Left forelimb (tissue), 1 donor: ENCODE data around the gene TNRC6A.
"Not testable (repeated sequence)": the region's sequence is repeated elsewhere in the genome, so short reads cannot be mapped to it uniquely, and the experiment has no call there.

Source experiments
- DNase-seq: peaks from one replicate; pipeline ENCODE4 v3.0.0-alpha.2; 2018; ENCODE audit warnings: low spot score

TNRC6A gene

DNA sequence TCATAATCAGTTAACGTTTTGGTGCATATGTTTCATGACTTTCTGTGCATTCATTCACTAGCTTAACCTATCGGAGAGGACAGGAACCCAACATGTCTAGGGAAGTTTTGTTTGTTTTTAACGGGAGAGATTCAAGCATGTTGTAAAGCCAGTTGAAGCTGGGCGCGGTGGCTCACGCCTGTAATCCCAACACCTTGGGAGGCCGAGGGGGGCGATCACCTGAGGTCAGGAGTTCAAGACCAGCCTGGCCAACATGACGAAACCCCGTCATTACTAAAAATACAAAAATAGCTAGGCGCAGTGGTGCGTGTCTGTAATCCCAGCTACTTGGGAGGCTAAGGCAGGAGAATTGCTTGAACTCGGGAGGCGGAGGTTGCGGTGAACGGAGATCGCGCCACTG is 1.4 kb upstream of the TNRC6A start:
- no peak for DNase-seq

DNA sequence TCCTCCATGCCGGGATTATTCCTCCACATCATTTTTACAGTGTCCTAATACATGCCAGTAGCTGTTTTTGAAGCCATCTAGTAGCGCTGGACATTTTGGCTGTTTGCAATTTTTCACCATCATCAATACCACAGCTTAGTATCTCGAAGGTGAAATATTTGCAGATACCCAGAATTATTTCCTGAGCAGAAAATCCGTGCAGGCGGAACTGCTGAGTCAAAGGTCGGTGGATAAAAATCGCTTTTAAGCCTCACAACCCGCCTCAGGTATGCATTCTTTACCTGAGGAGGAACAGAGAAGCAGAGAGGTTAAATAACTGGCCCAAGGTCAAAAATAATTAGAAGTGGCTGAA is 584 bp upstream of the TNRC6A start:
- DNase-seq = no peak

DNA sequence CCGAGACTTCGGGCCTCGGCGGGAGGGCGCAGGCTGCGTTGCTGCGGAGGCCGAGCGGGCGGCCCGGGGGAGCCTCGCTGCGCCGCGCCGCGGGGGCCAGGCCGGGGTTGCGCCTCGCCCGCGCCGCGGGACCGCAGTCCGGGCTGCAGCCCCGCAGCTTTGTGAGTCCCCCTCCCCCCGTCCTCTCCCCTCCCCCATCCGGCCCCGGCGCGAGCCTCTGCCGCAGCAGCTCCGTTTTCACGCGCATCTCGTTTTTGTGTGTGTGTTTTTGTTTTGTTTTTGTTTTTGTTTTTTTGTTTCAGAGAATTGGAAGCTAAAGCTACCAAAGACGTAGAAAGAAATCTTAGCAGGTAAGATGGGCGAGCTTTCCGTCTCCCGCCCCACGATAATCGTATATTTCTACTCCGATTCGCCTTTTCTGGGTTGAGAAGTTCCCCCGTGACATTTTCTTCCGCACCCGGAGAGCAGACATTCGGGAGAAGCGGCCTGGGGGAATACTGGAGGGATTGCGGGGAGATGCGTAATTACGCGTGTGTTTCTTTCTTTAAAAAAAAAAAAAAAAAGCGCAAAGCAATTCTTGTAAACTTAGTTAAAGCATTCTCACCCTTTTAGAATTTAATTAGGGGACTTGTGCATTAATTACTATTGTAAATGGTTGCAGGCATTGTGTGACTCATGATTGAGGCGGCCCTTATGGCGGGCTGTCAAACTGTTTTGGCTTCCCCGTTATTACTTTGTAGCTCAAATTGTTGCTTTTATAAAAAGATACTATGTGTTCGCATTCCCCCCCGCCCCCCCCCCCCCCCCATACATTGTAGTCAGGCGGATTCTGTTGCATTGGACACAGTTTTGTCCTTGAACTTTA is 732 bp downstream of the TNRC6A start:
- DNase-seq = no peak

DNA sequence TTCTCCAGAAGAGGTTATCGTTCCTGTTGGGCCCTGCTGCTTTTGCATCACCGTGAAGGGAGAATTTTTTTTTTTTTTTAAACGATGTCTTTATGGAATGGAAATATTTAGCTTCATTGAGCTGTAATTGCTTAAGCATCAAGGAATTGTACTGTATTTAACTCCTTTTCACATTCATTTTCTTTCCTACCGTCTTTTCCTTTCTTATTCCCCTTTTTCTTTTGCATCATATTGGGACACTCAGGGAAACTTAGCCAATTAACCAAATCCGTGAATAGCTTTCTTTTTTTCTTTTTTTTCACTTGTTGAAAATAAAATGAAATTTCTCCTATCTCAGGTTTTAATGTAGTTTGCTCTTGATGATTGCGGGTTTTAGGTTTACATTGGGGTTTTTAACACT is 1.5 kb downstream of the TNRC6A start:
- no peak for DNase-seq

DNA sequence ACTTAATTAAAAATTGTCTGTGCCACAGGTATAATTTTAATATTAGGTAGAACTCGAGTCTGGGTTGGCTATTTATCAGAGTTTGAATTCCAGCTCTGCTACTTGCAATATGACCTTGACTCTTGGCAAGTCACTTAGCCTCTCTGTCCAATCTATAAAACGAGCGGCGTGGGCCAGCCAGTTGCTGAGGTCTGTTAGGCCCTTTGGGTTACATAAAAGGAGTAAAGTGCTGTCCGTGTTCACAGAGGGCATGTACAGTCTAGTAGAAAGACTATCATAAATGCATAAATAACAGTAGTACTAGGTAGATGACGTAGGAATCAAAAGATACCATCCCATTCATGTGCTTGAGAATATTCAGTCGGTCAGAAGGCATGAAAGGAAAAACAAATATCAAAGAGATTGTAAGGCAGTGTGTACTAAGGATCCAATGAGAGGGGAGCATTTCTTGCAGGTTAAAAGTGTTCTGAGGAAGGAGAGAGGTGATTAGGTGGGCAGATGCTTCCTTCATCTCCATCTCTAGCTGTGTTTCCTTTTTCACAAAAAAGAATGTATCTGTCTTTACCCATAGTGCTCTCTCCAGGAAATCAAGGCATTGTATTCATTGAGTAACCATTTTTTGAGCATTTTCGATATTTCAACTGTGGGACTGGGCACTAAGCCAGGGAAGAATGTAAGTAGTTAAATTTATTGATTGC is 2.4 kb downstream of the TNRC6A start:
- no peak for DNase-seq

DNA sequence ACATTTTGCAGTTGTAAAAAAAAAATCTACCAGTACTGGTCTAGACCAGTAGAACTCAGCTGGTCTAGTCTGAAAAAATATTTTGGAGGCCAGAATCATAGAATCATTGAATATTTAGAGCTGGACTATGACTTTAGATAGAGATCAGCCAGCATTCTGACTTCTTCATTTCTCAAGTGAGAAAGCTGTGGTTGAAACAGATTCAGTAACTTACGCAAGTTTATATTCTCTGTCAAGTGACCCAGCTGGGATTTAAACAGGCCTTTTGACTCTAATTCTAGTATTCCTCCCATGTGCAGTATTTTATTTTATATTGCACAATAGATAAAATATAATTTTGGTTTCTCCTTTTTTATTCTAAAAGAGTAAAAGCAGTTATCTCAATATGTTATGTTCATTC is 4.9 kb downstream of the TNRC6A start:
- no peak for DNase-seq

DNA sequence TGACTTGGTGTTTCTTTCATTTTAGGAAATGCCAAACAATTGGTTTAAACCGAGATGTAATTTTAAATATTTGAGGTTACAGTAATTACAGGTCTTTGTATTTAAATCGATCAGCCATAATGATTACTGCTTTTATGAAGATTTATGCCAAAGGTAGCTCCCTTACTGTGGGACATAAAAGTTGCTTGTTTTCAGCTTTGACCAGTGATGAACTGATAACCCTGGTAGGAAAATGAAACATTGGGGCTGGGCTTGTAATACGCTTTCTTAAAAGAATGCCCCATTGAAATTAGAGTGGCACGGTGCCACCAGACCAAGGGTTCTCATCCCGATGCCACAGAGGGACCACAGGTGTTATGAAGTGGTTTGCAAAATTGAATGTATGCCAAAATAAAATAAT is 7.3 kb downstream of the TNRC6A start:
- no peak for DNase-seq

DNA sequence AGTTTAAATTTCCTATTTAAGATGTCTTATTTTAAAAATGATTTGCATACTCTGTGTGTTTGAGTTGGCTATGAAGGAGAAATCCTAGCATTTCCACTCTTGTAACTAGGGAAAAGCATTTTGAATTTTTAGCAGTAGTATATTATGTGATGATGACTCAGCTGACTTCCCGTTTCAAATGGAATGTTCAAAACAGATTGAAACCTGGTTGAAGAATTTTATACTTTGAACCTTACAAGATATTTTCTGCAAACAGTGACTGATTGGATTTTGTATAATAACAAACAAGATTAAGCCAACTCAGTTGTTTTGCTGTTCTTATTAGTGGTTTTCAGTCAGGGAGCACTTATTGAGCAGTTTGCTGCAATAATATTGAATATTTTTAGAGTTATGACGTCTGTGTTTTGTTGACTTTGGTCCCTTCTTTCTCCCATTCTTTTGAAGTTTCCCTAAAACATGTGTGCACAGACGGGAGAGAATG is 8.0 kb downstream of the TNRC6A start:
- DNase-seq = no peak

DNA sequence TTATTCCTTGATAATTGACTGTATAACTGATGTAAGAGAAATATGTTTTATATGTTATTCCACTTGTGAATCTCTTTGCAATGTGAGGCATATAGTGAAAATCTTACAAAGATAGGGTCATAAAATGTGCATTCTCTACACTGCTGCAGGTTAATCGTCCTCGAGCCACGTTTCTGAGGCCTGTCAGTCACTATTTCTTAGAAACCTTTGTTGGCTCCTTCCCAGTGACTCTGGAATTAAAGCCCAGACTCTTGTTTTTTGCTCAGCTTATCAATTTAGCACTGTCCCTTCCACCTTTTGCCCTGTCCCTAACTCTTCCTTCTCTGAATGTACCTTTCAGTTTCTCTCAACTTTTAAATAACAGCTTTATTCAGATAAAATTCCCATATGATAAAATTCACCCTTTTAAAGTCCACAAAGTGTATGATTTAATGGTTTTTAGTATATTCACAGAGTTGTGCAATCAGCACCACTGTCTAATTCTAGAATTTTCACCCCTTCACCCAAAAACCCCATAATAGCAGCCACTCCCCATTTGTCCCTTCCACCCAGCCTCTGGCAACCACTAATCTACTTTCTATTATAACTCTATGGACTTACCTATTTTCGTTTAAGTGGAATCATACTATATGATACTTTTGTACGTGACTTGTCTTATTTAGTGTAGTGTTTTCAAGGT is 8.6 kb downstream of the TNRC6A start:
- no peak for DNase-seq

DNA sequence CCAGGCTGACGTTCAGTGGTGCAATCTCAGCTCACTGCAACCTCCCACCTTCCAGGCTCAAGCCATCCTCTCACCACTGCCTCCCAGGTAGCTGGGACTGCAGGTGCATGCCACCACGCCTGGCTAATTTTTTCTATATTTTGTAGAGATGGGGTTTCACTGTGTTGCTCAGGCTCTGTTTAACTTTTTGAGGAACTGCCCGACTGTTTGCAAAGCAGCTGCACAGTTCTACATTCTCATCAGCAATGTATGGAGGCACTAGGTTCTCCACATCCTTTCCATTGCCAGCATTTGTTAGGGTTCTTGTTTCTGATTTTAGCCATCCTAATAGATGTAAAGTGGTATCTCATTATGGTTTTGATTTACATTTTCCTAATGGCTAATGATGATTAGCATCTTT is 9.4 kb downstream of the TNRC6A start:
- no peak for DNase-seq

DNA sequence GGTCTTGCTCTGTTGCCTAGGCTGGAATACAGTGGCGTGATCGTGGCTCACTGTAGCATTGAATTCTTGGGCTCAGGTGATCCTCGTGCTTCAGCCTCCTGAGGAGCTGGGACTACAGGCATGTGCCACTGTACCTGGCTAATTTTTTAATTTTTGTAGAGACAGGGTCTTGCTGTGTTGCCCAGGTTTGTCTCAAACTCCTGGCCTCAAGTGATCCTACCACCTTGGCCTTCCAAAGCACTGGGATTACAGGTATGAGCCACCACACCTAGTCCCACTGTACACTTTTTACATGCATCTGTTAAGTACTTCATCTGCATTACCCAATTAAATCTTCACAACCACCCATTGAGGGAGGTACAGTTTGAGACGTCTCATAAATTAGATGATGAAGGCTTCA is 12.4 kb downstream of the TNRC6A start:
- no peak for DNase-seq

DNA sequence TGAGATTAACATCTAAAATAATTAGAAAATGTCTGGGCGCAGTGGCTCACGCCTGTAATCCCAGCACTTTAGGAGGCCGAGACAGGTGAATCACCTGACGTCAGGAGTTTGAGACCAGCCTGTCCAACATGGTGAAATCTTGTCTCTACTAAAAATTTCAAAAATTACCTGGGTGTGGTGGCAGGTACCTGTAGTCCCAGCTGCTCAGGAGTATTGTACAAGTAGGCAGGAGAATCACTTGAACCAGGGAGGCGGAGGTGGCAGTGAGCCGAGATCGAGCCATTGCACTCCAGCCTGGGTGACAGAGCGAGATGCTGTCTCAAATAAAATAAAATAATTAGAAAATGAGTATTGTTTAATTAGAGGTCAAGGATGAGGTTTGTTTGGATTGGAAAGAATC is 13.2 kb downstream of the TNRC6A start:
- not testable (repeated sequence) for DNase-seq

DNA sequence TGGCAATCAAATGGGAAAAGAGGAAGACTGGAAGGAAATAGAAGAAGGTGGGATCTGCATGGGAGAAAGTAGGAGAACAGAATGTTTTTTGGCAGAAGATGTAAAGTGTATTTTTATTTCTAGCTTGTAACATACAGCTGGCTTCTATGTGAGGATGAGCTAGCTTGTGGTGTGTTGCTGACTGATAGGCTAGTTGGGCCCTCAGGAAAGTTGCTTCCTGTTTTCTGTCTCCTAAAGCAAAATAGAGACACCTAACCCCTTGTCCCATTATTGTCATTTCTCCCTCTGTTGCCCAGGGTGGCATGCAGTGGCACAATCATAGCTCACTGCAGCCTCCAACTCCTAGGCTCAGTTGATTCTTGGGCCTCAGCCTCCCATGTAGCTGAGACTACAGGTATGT is 15.9 kb downstream of the TNRC6A start:
- no peak for DNase-seq

DNA sequence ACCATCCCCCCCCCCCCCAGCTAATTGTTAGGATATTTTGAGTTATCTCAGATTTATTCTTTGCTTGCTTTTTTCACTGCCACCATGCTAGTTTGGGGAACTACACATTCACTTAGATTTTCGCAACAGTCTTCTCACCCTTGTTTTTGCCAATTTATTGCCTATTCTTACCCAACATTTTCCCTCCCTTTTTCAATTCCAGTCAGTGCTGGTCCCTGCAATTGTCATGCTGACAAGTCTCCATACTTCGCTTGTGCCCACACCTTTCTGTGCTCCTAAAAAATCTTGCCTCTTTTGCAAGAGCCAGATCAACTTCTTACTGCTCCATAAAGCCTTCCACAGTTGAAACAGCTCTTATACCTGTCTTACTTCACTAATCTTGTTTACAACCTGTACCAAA is 16.3 kb downstream of the TNRC6A start:
- DNase-seq = no peak

DNA sequence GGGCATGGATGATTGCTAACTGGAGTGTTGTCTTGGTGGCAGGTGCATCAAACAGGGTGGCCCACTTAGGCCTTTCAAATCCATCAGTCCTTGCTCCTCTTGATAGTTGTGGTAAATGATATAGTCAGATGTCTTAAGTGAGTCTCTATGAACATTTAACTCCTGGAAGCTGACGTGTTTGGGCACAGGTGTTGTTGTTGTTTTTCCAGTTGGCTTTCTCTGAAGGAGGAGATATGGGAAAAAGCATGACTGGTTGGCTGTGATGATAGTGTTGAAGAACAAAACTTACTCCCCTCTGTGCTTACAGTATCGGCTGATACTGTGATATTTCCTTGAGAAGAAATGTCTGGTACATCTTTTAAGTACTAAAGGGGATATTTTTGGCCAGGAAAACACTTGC is 18.0 kb downstream of the TNRC6A start:
- no peak for DNase-seq

DNA sequence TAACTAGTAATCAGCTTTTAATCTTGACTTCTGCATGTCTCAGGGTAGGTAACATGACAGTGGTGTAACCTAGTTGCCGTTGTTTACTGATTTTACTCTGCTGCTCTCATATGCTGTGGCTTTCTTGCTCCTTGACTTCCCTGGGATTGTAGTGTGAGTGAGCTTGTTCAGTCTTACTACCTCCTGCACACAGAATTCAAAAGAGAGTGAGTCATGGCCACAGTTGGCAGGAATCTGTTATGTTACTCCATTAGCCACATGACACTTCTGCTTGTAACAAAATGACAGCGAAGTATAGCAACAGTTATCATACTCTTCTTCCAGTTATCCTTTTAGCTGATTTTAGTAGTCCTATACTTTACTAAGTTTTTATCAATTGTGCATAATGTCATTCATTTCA is 18.8 kb downstream of the TNRC6A start:
- DNase-seq = no peak

DNA sequence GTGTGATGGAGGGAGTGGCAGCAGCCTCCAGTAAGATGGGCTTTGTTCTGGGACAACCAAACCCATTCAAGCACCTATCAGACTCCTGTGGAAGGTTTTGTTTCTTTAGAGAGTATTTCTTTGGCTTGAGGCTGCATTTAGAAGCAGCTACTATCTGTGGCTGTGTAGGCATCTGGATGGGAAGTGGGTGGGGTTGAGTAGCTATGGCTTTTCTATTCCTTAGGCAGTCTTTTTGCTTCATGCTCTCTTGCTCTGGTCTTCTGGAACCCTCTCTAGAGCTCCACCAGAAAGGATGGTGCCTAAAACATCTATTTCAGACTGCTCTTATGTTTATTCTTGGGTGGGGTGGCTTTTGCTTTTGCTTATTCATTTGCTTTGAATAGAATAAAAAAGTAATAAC is 19.9 kb downstream of the TNRC6A start:
- DNase-seq = no peak

DNA sequence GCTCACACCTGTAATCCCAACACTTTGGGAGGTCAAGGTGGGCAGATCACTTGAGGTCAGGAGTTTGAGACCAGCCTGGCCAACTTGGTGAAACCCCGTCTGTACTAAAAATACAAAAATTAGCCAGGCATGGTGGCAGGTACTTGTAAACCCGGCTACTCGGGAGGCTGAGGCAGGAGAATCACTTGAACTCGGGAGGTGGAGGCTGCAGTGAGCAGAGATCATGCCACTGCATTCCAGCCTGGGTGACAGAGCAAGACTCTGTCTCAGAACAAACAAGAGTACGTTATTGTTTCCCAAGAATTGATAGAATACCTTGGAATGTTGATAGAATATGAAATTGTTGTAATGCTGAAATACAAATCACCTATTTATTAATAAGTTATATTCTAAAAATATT is 20.4 kb downstream of the TNRC6A start:
- not testable (repeated sequence) for DNase-seq

DNA sequence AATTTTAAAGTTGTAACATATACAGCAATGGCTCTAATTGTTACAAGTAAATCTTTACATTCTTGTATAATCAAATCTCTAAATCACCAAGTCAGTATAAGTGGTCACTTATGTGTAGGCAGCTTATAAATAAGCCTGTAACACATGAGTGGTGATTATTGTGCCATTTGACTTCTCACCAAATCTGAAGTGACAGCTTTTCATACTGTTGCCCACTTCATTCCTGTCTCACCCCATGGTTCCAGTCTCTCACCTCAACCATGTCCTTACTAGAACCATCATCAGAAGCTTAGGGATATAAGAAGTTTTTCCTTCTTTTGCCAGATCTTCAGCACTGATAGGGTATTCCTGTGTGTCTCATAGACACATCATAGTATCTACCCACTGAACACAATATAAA is 23.5 kb downstream of the TNRC6A start:
- DNase-seq = no peak

DNA sequence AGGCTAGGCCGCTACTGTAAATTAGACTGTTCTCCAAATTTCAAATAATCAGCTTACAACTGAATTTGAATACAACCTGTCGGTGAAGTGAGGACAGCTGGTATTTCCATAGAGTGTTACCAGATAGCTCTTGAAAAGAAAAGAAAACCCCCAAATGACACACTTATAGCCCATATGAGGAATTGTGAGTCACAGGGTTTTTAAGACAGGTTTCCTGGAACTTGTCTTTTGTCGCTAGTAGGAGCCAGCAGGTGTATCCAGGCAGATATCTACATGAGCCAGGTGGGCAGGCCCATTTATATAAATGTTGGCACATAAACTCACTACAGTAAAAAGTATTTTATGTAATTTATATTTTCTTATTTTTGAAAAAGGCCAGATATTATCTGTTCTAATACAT is 24.0 kb downstream of the TNRC6A start:
- no peak for DNase-seq

DNA sequence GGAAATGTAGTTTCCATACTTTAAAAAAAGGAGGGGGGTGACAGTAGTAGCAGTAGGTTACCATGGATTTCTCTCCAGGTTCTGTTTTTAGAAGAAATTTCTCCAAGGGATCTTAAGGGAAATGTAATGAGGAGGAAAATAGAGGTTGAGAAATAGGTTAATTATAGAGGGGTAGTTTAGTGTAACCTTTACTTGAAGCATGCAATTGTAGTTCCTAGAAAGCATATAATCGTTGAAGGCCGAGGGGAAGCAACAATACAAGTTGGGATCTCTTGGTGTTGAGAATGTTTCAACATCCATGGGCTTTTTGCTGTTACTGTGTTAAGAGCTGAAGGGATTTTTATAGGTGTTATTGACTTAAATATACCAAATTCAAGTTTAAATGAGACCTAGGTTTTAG is 25.1 kb downstream of the TNRC6A start:
- no peak for DNase-seq

DNA sequence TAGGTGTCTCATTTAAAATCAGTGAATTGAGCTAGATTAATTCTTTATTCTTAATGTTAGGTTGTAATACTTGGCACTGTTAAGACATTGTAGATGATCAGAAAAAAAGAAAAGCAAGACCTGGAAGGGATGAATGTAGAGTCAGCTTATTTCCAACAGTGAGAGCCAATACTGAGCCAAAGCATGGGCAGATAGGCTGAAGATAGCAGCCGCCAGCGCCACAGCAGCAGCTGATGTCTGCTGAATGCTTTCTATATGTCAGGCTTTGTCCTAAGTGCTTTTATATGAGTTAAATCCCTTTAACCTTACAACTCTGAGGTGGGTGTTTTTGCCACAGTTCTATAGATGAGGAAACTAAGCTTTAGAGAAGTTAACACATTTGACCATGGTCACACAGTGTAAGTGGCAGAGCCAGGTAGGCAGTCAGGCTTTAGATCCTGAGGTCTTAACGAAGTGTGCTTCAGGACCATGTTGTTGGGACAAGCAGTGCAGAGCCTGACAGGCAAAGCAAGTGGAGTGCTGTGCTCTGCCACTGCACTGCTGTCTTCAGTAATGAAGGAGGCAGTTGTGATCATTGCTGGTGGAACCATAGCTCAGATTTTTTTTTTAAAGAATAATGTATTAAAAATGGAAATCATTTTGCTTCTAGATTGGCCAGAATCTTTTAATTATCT is 25.9 kb downstream of the TNRC6A start:
- DNase-seq = no peak

DNA sequence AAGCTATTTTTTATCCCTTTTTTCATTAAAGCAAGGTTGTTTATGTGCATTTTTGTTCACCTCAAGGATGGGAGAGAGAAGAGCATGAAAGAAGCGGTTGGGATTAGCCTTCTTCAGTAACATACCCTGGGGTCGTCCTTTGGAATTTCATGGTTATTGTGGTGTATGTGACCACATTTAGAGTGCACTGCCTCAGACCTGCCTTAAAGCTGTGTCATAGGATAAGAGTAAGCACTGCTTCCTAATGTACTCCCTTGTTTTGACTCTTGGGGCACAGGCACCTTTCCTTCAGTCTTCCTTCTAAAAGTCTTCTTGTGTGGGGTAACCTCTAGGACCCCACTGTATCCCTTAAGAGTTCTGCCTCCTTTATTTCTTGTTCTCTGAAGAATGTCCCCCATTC is 28.9 kb downstream of the TNRC6A start:
- no peak for DNase-seq
